Stomach (tissue), 9 donors: ENCODE data around the gene VPS52. TPM values are rescaled to one million over a fixed set of nuclear protein-coding genes. Genes with fewer than 3 reads are reported as not detected.

ENCODE experiments used
- DNase-seq, 2 donors: peaks; one replicate each; pipeline versions ENCODE4 v3.0.0 to v3.0.0-alpha.2; 2013 to 2019
- H3K27ac ChIP-seq, 5 donors: fragments of 200-600 bp in 4 of 5; sonication (generic) in 4 of 5; one replicate each; pipeline ENCODE4 v1.5.1; 2013 to 2019; ENCODE audit warnings: mild to moderate bottlenecking in 1 of 5, moderate library complexity in 1 of 5
- H3K27me3 ChIP-seq, 3 donors: fragments of 200-600 bp; sonication (generic); one replicate each; pipeline ENCODE4 v1.5.1; 2017 to 2019; ENCODE audit warnings: mixed run types in 1 of 3
- H3K36me3 ChIP-seq, 4 donors: fragments of 200-600 bp; sonication (generic); 1 replicate in 3 of 4; 2 replicates in 1 of 4; pipeline ENCODE4 v1.5.1; 2016 to 2019
- H3K4me1 ChIP-seq, 4 donors: fragments of 200-600 bp; sonication (generic); one replicate each; pipeline ENCODE4 v1.5.1; 2016 to 2019
- H3K4me3 ChIP-seq, 4 donors: fragments of 200-600 bp; sonication (generic) in 3 of 4; one replicate each; pipeline ENCODE4 v1.5.1; 2016 to 2019; ENCODE audit warnings: mild to moderate bottlenecking in 1 of 4
- H3K9me3 ChIP-seq, 4 donors: fragments of 200-600 bp; sonication (generic); one replicate each; pipeline ENCODE4 v1.5.1; 2016 to 2019
- EP300 ChIP-seq: sonication (generic); formaldehyde crosslinking; IDR thresholded peaks from one replicate; pipeline ENCODE4 v1.6.1; 2017; ENCODE audit warnings: antibody characterized with exemption
- POLR2A ChIP-seq, 4 donors: fragments of 450-650 bp; IDR thresholded peaks; one replicate each; pipeline ENCODE4 v1.6.1; 2016; ENCODE audit warnings: antibody characterized with exemption in 4 of 4, control low read depth in 2 of 4, mild to moderate bottlenecking in 1 of 4, moderate library complexity in 1 of 4
- POLR2AphosphoS5 ChIP-seq, 3 donors: sonication (generic); formaldehyde crosslinking; IDR thresholded peaks; one replicate each; pipeline ENCODE4 v1.6.1; 2016; ENCODE audit warnings: antibody characterized with exemption in 3 of 3
- WGBS, 5 donors: extraction: QIAGEN DNeasy Blood & Tissue Kit in 3 of 5; methylation state at CpG; one replicate each; pipeline versions ENCODE4 v1.1.5 to v1.1.7; 2013 to 2018; 5-methylcytosine and 5-hydroxymethylcytosine counted together
- intact Hi-C: fragments of 100-400 bp; cut with DNase I; formaldehyde crosslinking; loops from one replicate; pipeline ENCODE4 v1.15.1; 2023; ENCODE audit warnings: low total_unique reads
- polyA plus RNA-seq, 3 donors: library from polyadenylated mRNA; stranded (reverse); fragments of 200-250 nt; gene quantifications; one replicate each; pipeline ENCODE4 v1.2.3, GENCODE V29; 2013
- small RNA-seq, 4 donors: library from RNA; depleted of rRNA; stranded (forward); fragments of <200 nt; gene quantifications; one replicate each; pipeline ENCODE3, GENCODE V24; 2016
- total RNA-seq, 5 donors: library from RNA; depleted of rRNA; stranded (reverse); fragments of >200 nt; gene quantifications; one replicate each; pipeline versions ENCODE4 v1.1.0 to v1.2.3, GENCODE V29; 2014 to 2016
- TF ChIP-seq, protein P1 (sequence below), 7 experiments: fragments of 450-650 bp in 4 of 7; fragments of 200-600 bp in 3 of 7; sonication (generic) in 3 of 7; IDR thresholded peaks; one replicate each; pipeline ENCODE4 v1.5.1; 2016 to 2019; ENCODE audit warnings: antibody characterized with exemption in 7 of 7, control low read depth in 2 of 7, mild to moderate bottlenecking in 1 of 7
- donor health status: healthy with polysubstance abuse.
- donor health status: Bipolar disorder and iron deficiency.
- donor health status: healthy.

VPS52 gene
- total and polyA plus RNA-seq, 8 donors = 22.6 to 89.3 (median 46.5) TPM

DNA sequence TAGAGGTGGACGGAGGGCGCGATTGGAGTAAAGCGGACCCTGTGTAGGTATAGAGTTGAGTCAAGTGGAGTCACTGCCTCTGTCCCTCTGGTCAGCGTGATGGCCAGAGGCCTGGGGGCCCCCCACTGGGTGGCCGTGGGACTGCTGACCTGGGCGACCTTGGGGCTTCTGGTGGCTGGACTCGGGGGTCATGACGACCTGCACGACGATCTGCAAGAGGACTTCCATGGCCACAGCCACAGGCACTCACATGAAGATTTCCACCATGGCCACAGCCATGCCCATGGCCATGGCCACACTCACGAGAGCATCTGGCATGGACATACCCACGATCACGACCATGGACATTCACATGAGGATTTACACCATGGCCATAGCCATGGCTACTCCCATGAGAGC is 70.5 kb downstream of the VPS52 start:
- WGBS, 5 donors = 1 to 6% (median 1%) methylated on average over 7 to 14 of the region's 14 CpGs
- H3K4me1 ChIP-seq = peaks cover 58 to 78% (median 75%) of the 10 kb centered on the region in 4 donors
- intact Hi-C loops = no loop called here

More for the DNA sequence above, 70.5 kb downstream of the VPS52 start:
- DNase-seq = no peak
- Histone ChIP-seq H3K27ac (peak overlapping the region; percentile 94 to 98 (median 97)), H3K9me3 (no peaks in the 10 kb centered on the region), H3K36me3 (peaks cover 28 to 43% (median 38%) of the 10 kb centered on the region in 4 donors), H3K4me3 (peak overlapping the region; percentile 77 to 94 (median 86)), H3K27me3 (no peaks in the 10 kb centered on the region)
- TF ChIP-seq POLR2A (IDR thresholded peaks at IDR 0.05) = no peak
- no peak for TF ChIP-seq POLR2AphosphoS5 (IDR thresholded peaks at IDR 0.05)
- TF ChIP-seq, protein P1, sequence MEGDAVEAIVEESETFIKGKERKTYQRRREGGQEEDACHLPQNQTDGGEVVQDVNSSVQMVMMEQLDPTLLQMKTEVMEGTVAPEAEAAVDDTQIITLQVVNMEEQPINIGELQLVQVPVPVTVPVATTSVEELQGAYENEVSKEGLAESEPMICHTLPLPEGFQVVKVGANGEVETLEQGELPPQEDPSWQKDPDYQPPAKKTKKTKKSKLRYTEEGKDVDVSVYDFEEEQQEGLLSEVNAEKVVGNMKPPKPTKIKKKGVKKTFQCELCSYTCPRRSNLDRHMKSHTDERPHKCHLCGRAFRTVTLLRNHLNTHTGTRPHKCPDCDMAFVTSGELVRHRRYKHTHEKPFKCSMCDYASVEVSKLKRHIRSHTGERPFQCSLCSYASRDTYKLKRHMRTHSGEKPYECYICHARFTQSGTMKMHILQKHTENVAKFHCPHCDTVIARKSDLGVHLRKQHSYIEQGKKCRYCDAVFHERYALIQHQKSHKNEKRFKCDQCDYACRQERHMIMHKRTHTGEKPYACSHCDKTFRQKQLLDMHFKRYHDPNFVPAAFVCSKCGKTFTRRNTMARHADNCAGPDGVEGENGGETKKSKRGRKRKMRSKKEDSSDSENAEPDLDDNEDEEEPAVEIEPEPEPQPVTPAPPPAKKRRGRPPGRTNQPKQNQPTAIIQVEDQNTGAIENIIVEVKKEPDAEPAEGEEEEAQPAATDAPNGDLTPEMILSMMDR (IDR thresholded peaks at IDR 0.05) = no peak
- TF ChIP-seq EP300 = no peak

Small RNA genes within 50 kb of the gene (small RNA-seq; reads per million reads assigned to genes)
- 1.6 to 6.6 (median 2.8) reads per million in 4 donors for gene MIR219A1

Other genes starting within 250 kb of the VPS52 start
- 100 to 1,000 TPM in 1 of 5 donors, 10 to 100 TPM in 3, under 1 TPM in 1; 0.29 to 171 (median 39.7) TPM for gene HLA-DPA1, start 198.2 kb downstream of the VPS52 start, total RNA-seq
- 10 to 100 TPM; 14.3 to 34.1 (median 23.3) TPM for gene HLA-DPA1, start 198.2 kb downstream of the VPS52 start, polyA plus RNA-seq
- 10 to 100 TPM in 4 of 5 donors, not detected in 1; 10.7 to 46.6 (median 31.9) TPM for gene HLA-DPB1, start 195.9 kb downstream of the VPS52 start, total RNA-seq
- gene HLA-DPB1, start 195.9 kb downstream of the VPS52 start, polyA plus RNA-seq = 10 to 100 TPM; 48.3 to 62.2 (median 51.1) TPM
- gene COL11A2, start 79.4 kb downstream of the VPS52 start, total RNA-seq = 1 to 10 TPM in 1 of 5 donors, under 1 TPM in 2, not detected in 2; under 0.01 to 1.5 (median 0.87) TPM
- gene COL11A2, start 79.4 kb downstream of the VPS52 start, polyA plus RNA-seq = under 1 TPM in 2 of 3 donors, not detected in 1; 0.19 to 0.88 TPM
- 10 to 100 TPM in 3 of 5 donors, 1 to 10 TPM in 2; 2.9 to 50.4 (median 10.7) TPM for gene RXRB, start 71.2 kb downstream of the VPS52 start, total RNA-seq
- 10 to 100 TPM; 15.9 to 32.7 (median 17.3) TPM for gene RXRB, start 71.2 kb downstream of the VPS52 start, polyA plus RNA-seq
- 100 to 1,000 TPM in 1 of 5 donors, 10 to 100 TPM in 3, 1 to 10 TPM in 1; 9.3 to 119 (median 75.8) TPM for gene SLC39A7, start 71.0 kb downstream of the VPS52 start, total RNA-seq
- gene SLC39A7, start 71.0 kb downstream of the VPS52 start, polyA plus RNA-seq = 10 to 100 TPM; 33.6 to 59.8 (median 54.5) TPM
- 10 to 100 TPM in 2 of 5 donors, 1 to 10 TPM in 2, not detected in 1; 8.0 to 24.8 (median 14.5) TPM for gene HSD17B8, start 67.2 kb downstream of the VPS52 start, total RNA-seq
- 10 to 100 TPM; 21.5 to 29.9 (median 24.5) TPM for gene HSD17B8, start 67.2 kb downstream of the VPS52 start, polyA plus RNA-seq
- gene RING1, start 63.4 kb downstream of the VPS52 start, total RNA-seq = 100 to 1,000 TPM in 1 of 5 donors, 10 to 100 TPM in 4; 14.3 to 140 (median 20.7) TPM
- gene RING1, start 63.4 kb downstream of the VPS52 start, polyA plus RNA-seq = 10 to 100 TPM; 35.1 to 45.4 (median 37.4) TPM
- 1,000 to 10,000 TPM in 4 of 5 donors, 100 to 1,000 TPM in 1; 279 to 3,666 (median 1,718) TPM for gene RPS18, start 199 bp upstream of the VPS52 start, total RNA-seq
- 1,000 to 10,000 TPM; 4,575 to 9,227 (median 6,928) TPM for gene RPS18, start 199 bp upstream of the VPS52 start, polyA plus RNA-seq
- gene B3GALT4, start 5.2 kb upstream of the VPS52 start, total RNA-seq = 10 to 100 TPM in 4 of 5 donors, not detected in 1; 10.8 to 42.9 (median 32.6) TPM
- gene B3GALT4, start 5.2 kb upstream of the VPS52 start, polyA plus RNA-seq = 10 to 100 TPM in 2 of 3 donors, 1 to 10 TPM in 1; 9.8 to 11.5 (median 10.5) TPM
- 10 to 100 TPM; 42.9 to 72.9 (median 54.5) TPM for gene WDR46, start 17.4 kb upstream of the VPS52 start, total RNA-seq
- gene WDR46, start 17.4 kb upstream of the VPS52 start, polyA plus RNA-seq = 10 to 100 TPM; 47.5 to 65.1 (median 54.4) TPM
- 10 to 100 TPM in 3 of 5 donors, 1 to 10 TPM in 1, not detected in 1; 9.7 to 32.9 (median 12.8) TPM for gene PFDN6, start 17.7 kb upstream of the VPS52 start, total RNA-seq
- 100 to 1,000 TPM; 117 to 265 (median 202) TPM for gene PFDN6, start 17.7 kb upstream of the VPS52 start, polyA plus RNA-seq
- gene RGL2, start 27.1 kb upstream of the VPS52 start, total RNA-seq = 100 to 1,000 TPM in 1 of 5 donors, 10 to 100 TPM in 4; 10.4 to 103 (median 52.7) TPM
- 100 to 1,000 TPM in 1 of 3 donors, 10 to 100 TPM in 2; 37.4 to 112 (median 44.3) TPM for gene RGL2, start 27.1 kb upstream of the VPS52 start, polyA plus RNA-seq
- 100 to 1,000 TPM in 2 of 5 donors, 10 to 100 TPM in 3; 29.0 to 242 (median 59.5) TPM for gene TAPBP, start 42.2 kb upstream of the VPS52 start, total RNA-seq
- 10 to 100 TPM; 17.0 to 53.5 (median 37.5) TPM for gene TAPBP, start 42.2 kb upstream of the VPS52 start, polyA plus RNA-seq
- gene ZBTB22, start 45.9 kb upstream of the VPS52 start, total RNA-seq = 10 to 100 TPM in 4 of 5 donors, 1 to 10 TPM in 1; 1.2 to 45.2 (median 11.9) TPM
- 10 to 100 TPM in 2 of 3 donors, 1 to 10 TPM in 1; 9.8 to 11.8 (median 10.5) TPM for gene ZBTB22, start 45.9 kb upstream of the VPS52 start, polyA plus RNA-seq
- 100 to 1,000 TPM in 2 of 5 donors, 10 to 100 TPM in 3; 18.2 to 127 (median 59.8) TPM for gene DAXX, start 51.1 kb upstream of the VPS52 start, total RNA-seq
- 10 to 100 TPM; 27.5 to 31.3 (median 27.5) TPM for gene DAXX, start 51.1 kb upstream of the VPS52 start, polyA plus RNA-seq
- gene KIFC1, start 119.9 kb upstream of the VPS52 start, total RNA-seq = 10 to 100 TPM in 1 of 5 donors, 1 to 10 TPM in 3, not detected in 1; 4.2 to 15.4 (median 6.7) TPM
- gene KIFC1, start 119.9 kb upstream of the VPS52 start, polyA plus RNA-seq = 1 to 10 TPM in 2 of 3 donors, under 1 TPM in 1; 0.46 to 9.9 (median 5.4) TPM
- gene PHF1, start 139.1 kb upstream of the VPS52 start, total RNA-seq = 100 to 1,000 TPM in 1 of 5 donors, 10 to 100 TPM in 4; 22.0 to 125 (median 70.0) TPM
- 10 to 100 TPM; 56.3 to 99.9 (median 68.7) TPM for gene PHF1, start 139.1 kb upstream of the VPS52 start, polyA plus RNA-seq
- 100 to 1,000 TPM in 3 of 5 donors, 10 to 100 TPM in 2; 12.8 to 203 (median 101) TPM for gene CUTA, start 146.2 kb upstream of the VPS52 start, total RNA-seq
- 100 to 1,000 TPM; 162 to 233 (median 165) TPM for gene CUTA, start 146.2 kb upstream of the VPS52 start, polyA plus RNA-seq
- 10 to 100 TPM in 2 of 5 donors, 1 to 10 TPM in 2, under 1 TPM in 1; 0.58 to 78.8 (median 7.7) TPM for gene SYNGAP1, start 148.2 kb upstream of the VPS52 start, total RNA-seq
- gene SYNGAP1, start 148.2 kb upstream of the VPS52 start, polyA plus RNA-seq = 1 to 10 TPM; 3.9 to 5.6 (median 4.0) TPM
- gene ZBTB9, start 182.7 kb upstream of the VPS52 start, total RNA-seq = 1 to 10 TPM in 3 of 5 donors, under 1 TPM in 1, not detected in 1; 0.45 to 7.8 (median 3.1) TPM
- gene ZBTB9, start 182.7 kb upstream of the VPS52 start, polyA plus RNA-seq = 1 to 10 TPM; 2.4 to 4.2 (median 2.6) TPM